ENCODE measurements around the gene FBXO41.
A peak's percentile ranks its signal among the peaks of the same experiment; 100 is the strongest.

Gene FBXO41, protein sequence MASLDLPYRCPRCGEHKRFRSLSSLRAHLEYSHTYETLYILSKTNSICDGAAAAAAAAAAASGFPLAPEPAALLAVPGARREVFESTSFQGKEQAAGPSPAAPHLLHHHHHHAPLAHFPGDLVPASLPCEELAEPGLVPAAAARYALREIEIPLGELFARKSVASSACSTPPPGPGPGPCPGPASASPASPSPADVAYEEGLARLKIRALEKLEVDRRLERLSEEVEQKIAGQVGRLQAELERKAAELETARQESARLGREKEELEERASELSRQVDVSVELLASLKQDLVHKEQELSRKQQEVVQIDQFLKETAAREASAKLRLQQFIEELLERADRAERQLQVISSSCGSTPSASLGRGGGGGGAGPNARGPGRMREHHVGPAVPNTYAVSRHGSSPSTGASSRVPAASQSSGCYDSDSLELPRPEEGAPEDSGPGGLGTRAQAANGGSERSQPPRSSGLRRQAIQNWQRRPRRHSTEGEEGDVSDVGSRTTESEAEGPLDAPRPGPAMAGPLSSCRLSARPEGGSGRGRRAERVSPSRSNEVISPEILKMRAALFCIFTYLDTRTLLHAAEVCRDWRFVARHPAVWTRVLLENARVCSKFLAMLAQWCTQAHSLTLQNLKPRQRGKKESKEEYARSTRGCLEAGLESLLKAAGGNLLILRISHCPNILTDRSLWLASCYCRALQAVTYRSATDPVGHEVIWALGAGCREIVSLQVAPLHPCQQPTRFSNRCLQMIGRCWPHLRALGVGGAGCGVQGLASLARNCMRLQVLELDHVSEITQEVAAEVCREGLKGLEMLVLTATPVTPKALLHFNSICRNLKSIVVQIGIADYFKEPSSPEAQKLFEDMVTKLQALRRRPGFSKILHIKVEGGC

GRCh38 chr2:73284296-73285158, at the start of gene FBXO41:
FBXO41 (minus strand) TSS chr2:73284478; CDS start chr2:73269630, 14,848 bp downstream.
- peak; percentile 24 for DNase-seq (ENCODE audit: low read depth)

GRCh38 chr2:73334045-73334444, 49.8 kb upstream of the FBXO41 start:
- no peak for DNase-seq (ENCODE audit: low read depth)

DNA sequence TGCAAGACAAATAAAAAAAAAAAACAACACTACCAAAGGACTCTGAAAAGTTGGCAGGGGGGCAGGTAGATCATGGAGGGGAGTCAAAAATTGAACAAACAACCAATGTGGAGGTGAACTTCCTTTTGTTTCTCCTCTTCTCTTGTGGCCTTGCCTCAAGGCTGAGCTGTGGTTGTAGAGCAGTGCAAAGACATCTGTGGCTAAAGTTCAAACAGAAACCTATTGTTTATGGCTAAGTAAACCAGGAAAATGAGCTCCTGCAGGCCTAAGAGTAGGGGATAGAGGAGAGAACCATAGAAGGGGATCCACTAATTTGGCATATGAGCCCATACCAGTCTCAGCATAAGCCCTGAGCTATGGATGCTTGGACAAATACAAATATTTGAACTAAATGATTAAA, 49.3 kb upstream of the FBXO41 start:
- no peak for DNase-seq (ENCODE audit: low read depth)

GRCh38 chr2:73324126-73324725, 39.9 kb upstream of the FBXO41 start:
- no peak for DNase-seq (ENCODE audit: low read depth)

DNA sequence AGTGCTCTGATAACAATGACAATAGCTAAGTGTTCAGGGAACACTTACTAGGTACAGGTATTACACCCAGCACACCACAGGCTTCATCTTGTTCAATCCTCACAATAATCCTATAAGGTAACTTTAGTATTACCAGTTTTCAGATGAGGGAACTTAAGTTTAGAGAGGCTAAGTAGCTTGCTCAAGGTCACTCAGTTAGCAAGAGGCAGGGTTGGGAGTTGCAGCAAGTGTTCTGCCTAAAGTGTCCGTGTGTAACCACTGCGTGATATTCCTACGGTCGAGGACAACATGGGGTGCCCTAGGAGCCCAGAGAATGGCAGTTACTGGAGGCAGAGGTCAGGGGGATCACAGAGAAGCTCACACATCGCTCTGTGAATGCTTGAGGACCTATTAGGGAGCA, 39.3 kb upstream of the FBXO41 start:
- no peak for DNase-seq (ENCODE audit: low read depth)

DNA sequence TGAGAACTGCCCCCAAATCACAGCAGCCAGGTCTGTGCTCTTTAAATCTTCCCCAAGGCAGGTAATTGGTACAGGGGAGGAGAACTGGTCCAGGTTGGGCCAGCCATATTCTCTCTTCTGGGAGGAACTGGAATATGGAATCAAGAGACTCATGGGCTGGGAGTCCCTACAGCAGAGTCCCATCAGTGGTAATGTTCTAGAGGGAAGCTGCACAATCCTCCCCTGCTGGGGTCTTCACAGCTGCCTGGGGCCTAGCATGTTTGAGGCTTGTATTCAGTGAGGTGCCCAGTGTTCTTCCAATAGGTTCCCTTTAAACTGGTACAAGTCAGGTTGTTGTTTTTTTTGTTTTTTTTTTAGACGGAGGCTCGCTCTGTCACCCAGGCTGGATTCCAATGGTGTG, 30.2 kb upstream of the FBXO41 start:
- DNase-seq (ENCODE audit: low read depth) = no peak

DNA sequence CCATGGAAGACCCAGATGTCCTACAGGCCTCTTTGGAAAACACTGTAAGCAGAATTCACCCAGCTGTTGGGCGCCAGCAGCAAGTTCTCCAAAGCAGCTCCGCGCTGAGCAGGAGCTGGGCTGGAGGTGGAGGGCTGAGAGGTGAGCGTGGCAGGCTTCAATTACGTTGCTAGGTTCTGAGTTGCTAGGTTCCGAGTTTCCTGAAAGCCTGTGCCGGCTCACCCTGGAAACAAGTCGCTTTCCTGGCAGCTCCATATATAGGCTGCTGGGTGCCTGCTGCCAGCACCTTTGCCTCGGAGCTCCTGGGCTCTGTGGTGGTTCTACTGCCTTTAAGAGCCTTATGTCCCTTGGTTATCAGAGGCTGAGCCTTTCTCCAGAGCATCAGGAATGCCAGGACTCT, 23.4 kb upstream of the FBXO41 start:
- no peak for DNase-seq (ENCODE audit: low read depth)

DNA sequence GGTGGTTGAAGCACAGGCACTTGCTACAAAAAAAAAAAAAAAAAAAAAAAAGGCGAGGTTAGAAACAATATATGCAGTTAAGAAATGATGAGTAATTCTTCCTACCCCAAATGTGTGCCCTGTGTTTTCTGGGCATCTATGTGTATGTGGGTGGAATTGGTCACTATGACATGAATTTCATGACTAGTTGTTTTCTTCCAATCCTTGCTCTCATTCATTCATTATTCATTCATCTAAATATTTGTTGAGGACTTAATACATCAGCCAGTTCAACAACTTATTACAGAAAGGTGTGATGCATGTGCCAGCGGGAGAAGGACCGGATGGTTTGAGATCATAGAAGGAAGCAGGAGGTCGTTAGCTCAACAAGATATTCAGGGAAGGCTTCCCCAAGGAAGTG, 17.4 kb upstream of the FBXO41 start:
- no peak for DNase-seq (ENCODE audit: low read depth)

DNA sequence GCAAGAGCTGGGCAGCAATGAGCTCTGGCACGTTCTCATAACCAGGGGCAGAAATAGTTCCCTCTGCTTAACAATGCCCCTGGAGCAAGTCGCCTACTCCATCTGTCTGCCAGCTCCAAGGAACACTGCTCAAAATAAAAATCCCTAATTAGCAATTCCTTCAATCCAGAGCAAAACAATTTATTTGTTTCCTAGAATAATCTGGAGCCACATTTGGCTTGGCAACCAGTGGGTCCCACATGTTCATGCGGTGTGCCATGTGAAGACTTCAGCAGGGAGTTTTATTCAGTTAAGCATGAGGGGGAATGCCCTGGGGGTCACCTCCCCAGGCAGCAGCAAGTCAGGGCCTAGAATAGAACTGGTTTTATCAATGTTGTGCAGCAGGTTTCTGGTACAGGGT, 16.6 kb upstream of the FBXO41 start:
- no peak for DNase-seq (ENCODE audit: low read depth)

GRCh38 chr2:73297586-73297985, 13.3 kb upstream of the FBXO41 start:
- DNase-seq (ENCODE audit: low read depth) = no peak

GRCh38 chr2:73297151-73297559, 12.9 kb upstream of the FBXO41 start:
- DNase-seq (ENCODE audit: low read depth) = peak; percentile 22

DNA sequence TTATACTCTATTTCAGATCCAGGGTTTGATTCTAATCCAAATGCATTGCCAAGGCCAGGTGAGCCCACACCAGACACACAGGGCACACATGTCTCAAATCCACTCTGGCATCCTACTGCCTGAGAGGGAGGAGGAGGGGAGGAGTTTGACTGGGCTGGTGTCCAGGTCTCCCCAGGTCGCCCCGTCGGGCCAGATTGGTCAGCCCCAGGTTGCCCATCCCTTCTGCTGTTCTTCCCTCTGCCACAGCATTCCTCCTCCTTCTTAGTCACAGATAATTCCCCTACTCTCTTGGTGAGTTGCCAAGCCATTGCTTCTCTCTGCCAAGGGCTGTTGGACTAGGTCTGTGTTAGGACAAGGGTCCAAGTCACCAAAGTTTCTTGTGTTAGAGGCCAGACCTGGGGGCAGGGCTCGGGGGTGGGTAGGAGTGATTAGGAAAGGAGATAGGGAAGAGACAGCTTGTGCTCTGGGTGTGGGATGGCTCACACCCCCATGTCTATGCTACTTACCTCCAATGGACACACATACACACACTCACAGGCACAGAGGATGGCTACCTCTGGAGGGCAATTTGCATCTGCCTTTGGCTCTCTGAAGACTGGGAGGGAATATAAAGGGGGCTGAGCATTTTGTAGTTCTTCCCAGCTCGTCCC, 11.6 kb upstream of the FBXO41 start:
- DNase-seq (ENCODE audit: low read depth) = no peak

DNA sequence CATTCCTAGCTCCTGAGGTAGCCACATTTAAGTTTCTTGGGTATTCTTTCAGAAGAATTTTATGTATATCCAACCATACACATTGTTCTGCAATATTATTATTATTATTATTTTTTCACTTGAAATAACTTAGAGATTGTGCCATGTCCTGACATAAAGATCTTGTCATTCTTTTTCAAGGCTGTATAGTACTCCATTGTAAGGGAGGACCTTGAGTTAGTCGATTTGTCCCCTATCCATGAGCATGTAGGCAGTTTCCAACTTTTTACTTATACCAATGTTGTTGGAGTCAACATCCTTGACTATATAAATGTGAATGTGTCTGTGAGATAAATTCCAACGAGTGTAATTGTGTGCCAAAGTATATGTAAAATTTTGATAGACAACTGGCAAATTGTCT, 10.0 kb upstream of the FBXO41 start:
- DNase-seq (ENCODE audit: low read depth) = no peak

DNA sequence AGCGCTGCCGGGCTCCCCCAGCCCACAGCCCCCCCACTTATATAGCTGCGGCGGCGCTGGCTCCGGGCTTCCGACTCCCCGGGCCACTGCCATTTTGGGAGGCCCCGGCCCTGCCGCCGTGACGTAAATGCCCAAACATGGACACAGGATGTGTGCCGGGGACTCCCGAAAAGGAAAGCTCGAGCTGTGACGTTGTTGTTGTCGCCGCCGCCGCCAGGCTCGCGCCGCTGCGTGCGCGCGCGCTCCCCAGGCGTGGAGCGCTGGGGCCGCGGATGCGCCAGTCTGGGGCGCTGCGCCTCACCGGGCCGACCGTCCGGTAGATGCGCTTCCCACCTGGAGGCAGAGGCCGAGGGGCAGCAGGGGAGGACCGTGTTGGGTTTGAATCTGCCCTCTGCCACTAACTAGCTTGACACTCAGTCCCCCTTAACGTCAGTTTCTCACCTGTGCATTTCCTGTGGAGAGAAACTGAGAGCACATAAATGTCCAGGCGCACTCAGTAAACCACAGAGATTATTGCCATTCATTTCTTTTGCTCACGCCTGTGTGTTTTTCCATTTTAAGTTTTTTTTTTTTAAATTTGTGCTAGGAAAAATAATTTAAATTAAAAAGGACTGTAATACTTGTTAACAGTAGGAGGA, 9.4 kb upstream of the FBXO41 start, which contains the start of gene EGR4:
EGR4 (minus strand) TSS at position 15 of the 638 bp plus-strand sequence. CDS start 231 bp downstream, outside the sequence.
- DNase-seq (ENCODE audit: low read depth) = peak; percentile 71

- no peak for DNase-seq (ENCODE audit: low read depth)
Measured at GRCh38 chr2:73292906-73293533, 8.7 kb upstream of the FBXO41 start.

- no peak for DNase-seq (ENCODE audit: low read depth)
Measured at GRCh38 chr2:73292316-73292905, 8.1 kb upstream of the FBXO41 start.

DNA sequence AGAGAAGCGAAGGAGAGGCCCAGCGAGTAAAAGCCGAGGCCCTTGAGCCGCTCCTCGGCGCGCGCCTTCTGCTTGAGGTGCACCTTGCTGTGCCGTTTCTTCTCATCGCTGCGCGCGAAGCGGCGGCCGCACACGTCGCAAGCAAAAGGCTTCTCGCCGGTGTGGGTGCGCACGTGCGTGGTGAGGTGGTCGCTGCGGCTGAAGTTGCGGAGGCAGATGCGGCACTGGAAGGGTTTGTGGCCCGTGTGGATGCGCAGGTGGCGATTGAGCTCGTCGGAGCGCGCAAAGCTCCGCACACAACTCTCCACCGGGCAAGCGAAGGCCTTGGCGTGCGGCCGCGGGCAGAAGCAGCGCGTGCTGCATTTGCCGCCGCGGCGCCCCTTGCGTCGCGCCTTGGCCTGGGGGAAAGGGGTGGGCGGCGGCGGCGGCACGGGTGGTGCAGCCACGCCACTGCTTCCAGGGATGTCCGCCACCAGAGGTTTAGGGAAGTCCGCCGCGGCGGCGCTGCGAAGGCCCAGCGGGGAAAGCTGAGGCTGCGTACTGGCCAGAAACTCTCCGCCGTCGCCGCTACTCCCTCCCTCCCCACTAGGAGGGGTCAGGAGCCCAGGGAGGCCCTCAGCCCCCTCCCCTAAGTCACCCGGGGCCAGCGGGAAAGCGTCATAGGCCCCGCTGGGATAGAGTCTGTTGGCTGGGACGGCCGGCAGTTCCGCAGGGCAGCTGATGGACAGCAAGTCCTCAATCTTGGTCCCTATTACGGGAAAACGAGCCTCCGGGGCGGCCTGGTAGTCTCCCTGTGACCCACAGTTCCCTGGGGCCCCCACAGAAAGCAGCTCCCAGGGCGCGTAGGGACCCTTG, 7.4 kb upstream of the FBXO41 start:
- DNase-seq (ENCODE audit: low read depth) = no peak

GRCh38 chr2:73291093-73291460, 6.8 kb upstream of the FBXO41 start:
- peak; percentile 58 for DNase-seq (ENCODE audit: low read depth)
